Measurements from ENCODE around the gene PANX3.

Gene PANX3

GRCh38 chr11:124627546-124627945, 16.3 kb downstream of the PANX3 start:
- no peak for DNase-seq (ENCODE audit: extremely low read depth, low read depth)
- TF ChIP-seq, protein P1, sequence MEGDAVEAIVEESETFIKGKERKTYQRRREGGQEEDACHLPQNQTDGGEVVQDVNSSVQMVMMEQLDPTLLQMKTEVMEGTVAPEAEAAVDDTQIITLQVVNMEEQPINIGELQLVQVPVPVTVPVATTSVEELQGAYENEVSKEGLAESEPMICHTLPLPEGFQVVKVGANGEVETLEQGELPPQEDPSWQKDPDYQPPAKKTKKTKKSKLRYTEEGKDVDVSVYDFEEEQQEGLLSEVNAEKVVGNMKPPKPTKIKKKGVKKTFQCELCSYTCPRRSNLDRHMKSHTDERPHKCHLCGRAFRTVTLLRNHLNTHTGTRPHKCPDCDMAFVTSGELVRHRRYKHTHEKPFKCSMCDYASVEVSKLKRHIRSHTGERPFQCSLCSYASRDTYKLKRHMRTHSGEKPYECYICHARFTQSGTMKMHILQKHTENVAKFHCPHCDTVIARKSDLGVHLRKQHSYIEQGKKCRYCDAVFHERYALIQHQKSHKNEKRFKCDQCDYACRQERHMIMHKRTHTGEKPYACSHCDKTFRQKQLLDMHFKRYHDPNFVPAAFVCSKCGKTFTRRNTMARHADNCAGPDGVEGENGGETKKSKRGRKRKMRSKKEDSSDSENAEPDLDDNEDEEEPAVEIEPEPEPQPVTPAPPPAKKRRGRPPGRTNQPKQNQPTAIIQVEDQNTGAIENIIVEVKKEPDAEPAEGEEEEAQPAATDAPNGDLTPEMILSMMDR (IDR thresholded peaks at IDR 0.05; ENCODE audit: low read depth, low read length, missing control alignments), result no peak
- H3K4me3 ChIP-seq (replicated peaks; ENCODE audit: low read depth, low read length), result no peak overlapping the region

GRCh38 chr11:124629961-124630360, 18.7 kb downstream of the PANX3 start:
- TF ChIP-seq, protein P1 (IDR thresholded peaks at IDR 0.05; ENCODE audit: low read depth, low read length, missing control alignments), result no peak
- no peak overlapping the region for H3K4me3 ChIP-seq (replicated peaks; ENCODE audit: low read depth, low read length)
- no peak for DNase-seq (ENCODE audit: extremely low read depth, low read depth)

GRCh38 chr11:124633355-124633754, 22.1 kb downstream of the PANX3 start:
- no peak for DNase-seq (ENCODE audit: extremely low read depth, low read depth)
- no peak overlapping the region for H3K4me3 ChIP-seq (replicated peaks; ENCODE audit: low read depth, low read length)
- TF ChIP-seq, protein P1 (IDR thresholded peaks at IDR 0.05; ENCODE audit: low read depth, low read length, missing control alignments), result peak; percentile 36

DNA sequence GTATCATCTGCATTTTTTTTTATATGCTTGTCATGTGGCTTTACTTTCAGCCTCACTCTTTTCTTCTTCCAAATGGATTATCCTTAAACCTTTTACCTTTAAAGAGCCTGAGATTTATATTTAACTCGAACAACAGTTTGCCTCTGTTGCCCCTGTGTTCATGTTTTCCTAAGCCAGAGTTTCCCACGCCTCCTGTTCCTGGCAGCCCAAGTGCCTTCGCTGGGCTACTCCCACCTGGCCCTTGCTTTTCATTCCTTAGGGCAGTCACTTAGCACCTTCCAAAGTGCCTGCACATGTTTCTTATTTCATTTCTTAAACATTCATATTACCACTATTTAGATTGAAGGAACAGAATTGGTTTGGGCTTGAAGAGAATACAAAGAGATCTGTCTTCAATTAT, 24.7 kb downstream of the PANX3 start:
- no peak overlapping the region for H3K4me3 ChIP-seq (replicated peaks; ENCODE audit: low read depth, low read length)
- no peak for DNase-seq (ENCODE audit: extremely low read depth, low read depth)
- TF ChIP-seq, protein P1 (IDR thresholded peaks at IDR 0.05; ENCODE audit: low read depth, low read length, missing control alignments), result no peak

- TF ChIP-seq, protein P1 (IDR thresholded peaks at IDR 0.05; ENCODE audit: low read depth, low read length, missing control alignments), result no peak
- no peak overlapping the region for H3K4me3 ChIP-seq (replicated peaks; ENCODE audit: low read depth, low read length)
- DNase-seq (ENCODE audit: extremely low read depth, low read depth), result no peak
Observed at GRCh38 chr11:124638500-124638899, 27.3 kb downstream of the PANX3 start.

DNA sequence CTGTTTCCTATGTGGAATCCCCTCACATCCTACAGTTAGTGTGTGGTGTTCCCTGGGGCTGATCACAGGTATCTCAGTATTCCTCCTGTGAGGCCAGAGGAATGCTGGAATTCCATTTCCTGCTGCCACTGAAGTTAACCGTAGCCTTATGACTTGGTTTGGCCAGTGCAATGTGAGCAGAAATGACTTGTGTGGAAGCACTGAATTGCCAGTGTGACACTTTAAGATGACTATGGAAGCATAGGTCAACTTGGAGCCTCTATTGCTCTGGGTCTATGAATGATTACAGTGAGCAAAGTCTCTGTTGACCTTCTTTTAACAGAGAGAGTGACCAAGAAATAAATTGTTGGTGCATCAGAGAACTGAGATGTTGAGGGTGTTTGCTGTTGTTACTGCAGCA, 28.0 kb downstream of the PANX3 start:
- no peak overlapping the region for H3K4me3 ChIP-seq (replicated peaks; ENCODE audit: low read depth, low read length)
- no peak for DNase-seq (ENCODE audit: extremely low read depth, low read depth)
- TF ChIP-seq, protein P1 (IDR thresholded peaks at IDR 0.05; ENCODE audit: low read depth, low read length, missing control alignments), result no peak

GRCh38 chr11:124640666-124641065, 29.4 kb downstream of the PANX3 start:
- DNase-seq (ENCODE audit: extremely low read depth, low read depth), result no peak
- no peak overlapping the region for H3K4me3 ChIP-seq (replicated peaks; ENCODE audit: low read depth, low read length)
- TF ChIP-seq, protein P1 (IDR thresholded peaks at IDR 0.05; ENCODE audit: low read depth, low read length, missing control alignments), result no peak
